ENCODE results near the gene ZC3H7A.

The ZC3H7A gene

GRCh38 chr16:11801481-11802021, 4.5 kb upstream of the ZC3H7A start:
- Histone ChIP-seq H3K4me1 (ENCODE audit: control insufficient read depth, insufficient read depth, low read length, poor library complexity, severe bottlenecking) (peaks cover 23% of the 10 kb centered on the region), H3K36me3 (ENCODE audit: control insufficient read depth, insufficient read depth, low read length) (no peaks in the 10 kb centered on the region), H3K9me3 (ENCODE audit: control insufficient read depth, low read length) (no peaks in the 10 kb centered on the region), H3K27me3 (replicated peaks; ENCODE audit: control insufficient read depth, insufficient read depth, low read length, poor library complexity, severe bottlenecking) (no peaks in the 10 kb centered on the region), H3K4me3 (ENCODE audit: insufficient read depth, low read depth, low read length, poor library complexity, severe bottlenecking) (no peak overlapping the region), H3K27ac (ENCODE audit: insufficient read depth, low read length, poor library complexity, severe bottlenecking) (no peak overlapping the region)
- no peak for DNase-seq

GRCh38 chr16:11800382-11800718, 3.3 kb upstream of the ZC3H7A start:
- H3K27me3 ChIP-seq (replicated peaks; ENCODE audit: control insufficient read depth, insufficient read depth, low read length, poor library complexity, severe bottlenecking), result no peaks in the 10 kb centered on the region
- H3K9me3 ChIP-seq (ENCODE audit: control insufficient read depth, low read length), result no peaks in the 10 kb centered on the region
- DNase-seq, result no peak
- peak overlapping the region; percentile 21 for H3K27ac ChIP-seq (ENCODE audit: insufficient read depth, low read length, poor library complexity, severe bottlenecking)
- peaks cover 28% of the 10 kb centered on the region for H3K4me1 ChIP-seq (ENCODE audit: control insufficient read depth, insufficient read depth, low read length, poor library complexity, severe bottlenecking)
- H3K4me3 ChIP-seq (ENCODE audit: insufficient read depth, low read depth, low read length, poor library complexity, severe bottlenecking), result no peak overlapping the region
- H3K36me3 ChIP-seq (ENCODE audit: control insufficient read depth, insufficient read depth, low read length), result no peaks in the 10 kb centered on the region

- Histone ChIP-seq H3K4me3 (ENCODE audit: insufficient read depth, low read depth, low read length, poor library complexity, severe bottlenecking) (no peak overlapping the region), H3K4me1 (ENCODE audit: control insufficient read depth, insufficient read depth, low read length, poor library complexity, severe bottlenecking) (peaks cover 32% of the 10 kb centered on the region), H3K27me3 (replicated peaks; ENCODE audit: control insufficient read depth, insufficient read depth, low read length, poor library complexity, severe bottlenecking) (no peaks in the 10 kb centered on the region), H3K36me3 (ENCODE audit: control insufficient read depth, insufficient read depth, low read length) (no peaks in the 10 kb centered on the region), H3K27ac (ENCODE audit: insufficient read depth, low read length, poor library complexity, severe bottlenecking) (peak overlapping the region; percentile 21), H3K9me3 (ENCODE audit: control insufficient read depth, low read length) (no peaks in the 10 kb centered on the region)
- peak in 2 of 3 donors; percentile 12 to 40 for DNase-seq
Measured at GRCh38 chr16:11799509-11800381, 2.7 kb upstream of the ZC3H7A start.

DNA sequence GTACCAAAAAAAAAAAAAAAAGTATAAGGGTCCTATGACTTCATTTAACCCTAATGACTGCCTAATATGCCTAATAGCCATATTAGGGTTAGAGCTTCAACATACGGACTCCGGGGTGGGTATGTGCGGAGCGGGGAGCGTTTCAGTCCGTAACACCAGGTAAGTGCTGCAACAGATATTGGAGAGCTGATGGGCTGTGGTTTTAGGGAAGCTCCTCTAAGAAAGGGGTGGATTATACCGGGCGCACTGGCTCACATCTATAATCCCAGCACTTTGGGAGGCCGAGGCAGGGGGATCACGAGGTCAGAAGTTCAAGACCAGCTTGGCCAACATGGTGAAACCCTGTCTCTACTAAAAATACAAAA, 1.9 kb upstream of the ZC3H7A start:
- Histone ChIP-seq H3K27me3 (replicated peaks; ENCODE audit: control insufficient read depth, insufficient read depth, low read length, poor library complexity, severe bottlenecking) (no peaks in the 10 kb centered on the region), H3K4me3 (ENCODE audit: insufficient read depth, low read depth, low read length, poor library complexity, severe bottlenecking) (no peak overlapping the region), H3K9me3 (ENCODE audit: control insufficient read depth, low read length) (no peaks in the 10 kb centered on the region), H3K36me3 (ENCODE audit: control insufficient read depth, insufficient read depth, low read length) (no peaks in the 10 kb centered on the region), H3K27ac (ENCODE audit: insufficient read depth, low read length, poor library complexity, severe bottlenecking) (peak overlapping the region; percentile 93), H3K4me1 (ENCODE audit: control insufficient read depth, insufficient read depth, low read length, poor library complexity, severe bottlenecking) (peaks cover 35% of the 10 kb centered on the region)
- DNase-seq, result no peak

GRCh38 chr16:11797957-11798299, 870 bp upstream of the ZC3H7A start:
- Histone ChIP-seq H3K9me3 (ENCODE audit: control insufficient read depth, low read length) (no peaks in the 10 kb centered on the region), H3K4me1 (ENCODE audit: control insufficient read depth, insufficient read depth, low read length, poor library complexity, severe bottlenecking) (peaks cover 46% of the 10 kb centered on the region)

DNA sequence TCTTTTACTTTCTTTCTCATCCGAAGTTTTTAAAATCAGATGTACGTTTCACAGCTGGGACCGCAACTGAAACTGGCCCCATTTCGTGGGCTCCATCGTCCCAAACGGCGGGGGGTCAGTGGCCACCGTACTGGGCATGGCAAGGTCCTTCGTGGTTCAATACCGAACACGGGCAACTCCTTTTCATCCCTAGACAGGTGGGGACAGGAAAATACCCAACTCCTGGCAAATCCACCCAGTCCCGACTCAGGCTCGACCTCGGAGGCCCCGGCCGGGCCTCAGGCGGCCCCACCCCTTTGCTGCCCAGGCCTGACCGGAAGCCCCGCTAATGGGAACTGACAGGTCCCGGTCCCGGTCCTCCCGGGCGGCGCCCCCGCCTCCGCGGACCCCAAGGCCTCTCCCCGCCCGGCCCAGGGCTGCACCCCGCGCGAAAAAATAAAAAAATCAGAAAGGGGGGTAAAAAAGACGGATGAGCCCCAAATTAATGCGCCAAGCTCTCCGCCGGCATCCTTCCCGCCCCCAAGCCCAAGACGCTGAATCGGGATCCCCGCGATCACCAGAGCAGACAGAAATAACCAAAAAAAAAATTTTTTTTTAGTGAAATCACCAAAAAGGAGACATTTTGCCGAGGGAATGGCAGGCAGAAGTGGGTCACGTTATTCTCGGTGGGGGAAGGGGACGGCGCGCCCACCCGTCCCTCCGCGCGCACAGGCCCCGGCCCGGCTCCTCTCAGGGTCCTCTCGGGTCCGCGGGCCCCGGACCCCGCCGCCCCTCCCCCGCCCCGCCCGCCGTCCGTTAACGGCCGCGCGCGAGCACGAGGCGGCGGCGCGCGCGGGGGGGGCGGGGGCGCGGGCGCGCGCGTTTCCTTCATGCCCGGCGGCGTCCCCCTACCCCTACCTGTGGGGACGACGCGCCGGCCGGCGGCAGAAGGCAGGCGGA, 562 bp downstream of the ZC3H7A start:
- Histone ChIP-seq H3K4me1 (ENCODE audit: control insufficient read depth, insufficient read depth, low read length, poor library complexity, severe bottlenecking) (peaks cover 46% of the 10 kb centered on the region), H3K9me3 (ENCODE audit: control insufficient read depth, low read length) (no peaks in the 10 kb centered on the region)
- peak in 2 of 3 donors; percentile 13 to 34 for DNase-seq

More at GRCh38 chr16:11797957-11798299, 870 bp upstream of the ZC3H7A start:
- H3K36me3 ChIP-seq (ENCODE audit: control insufficient read depth, insufficient read depth, low read length), result no peaks in the 10 kb centered on the region
- peak overlapping the region; percentile 93 for H3K27ac ChIP-seq (ENCODE audit: insufficient read depth, low read length, poor library complexity, severe bottlenecking)
- DNase-seq, result peak in 1 of 3 donors; percentile 17
- H3K27me3 ChIP-seq (replicated peaks; ENCODE audit: control insufficient read depth, insufficient read depth, low read length, poor library complexity, severe bottlenecking), result no peaks in the 10 kb centered on the region
- peak overlapping the region; percentile 79 for H3K4me3 ChIP-seq (ENCODE audit: insufficient read depth, low read depth, low read length, poor library complexity, severe bottlenecking)

GRCh38 chr16:11795887-11796226, 1.2 kb downstream of the ZC3H7A start:
- Histone ChIP-seq H3K27ac (ENCODE audit: insufficient read depth, low read length, poor library complexity, severe bottlenecking) (peak overlapping the region; percentile 94), H3K36me3 (ENCODE audit: control insufficient read depth, insufficient read depth, low read length) (no peaks in the 10 kb centered on the region), H3K4me3 (ENCODE audit: insufficient read depth, low read depth, low read length, poor library complexity, severe bottlenecking) (peak overlapping the region; percentile 94), H3K4me1 (ENCODE audit: control insufficient read depth, insufficient read depth, low read length, poor library complexity, severe bottlenecking) (peaks cover 46% of the 10 kb centered on the region), H3K27me3 (replicated peaks; ENCODE audit: control insufficient read depth, insufficient read depth, low read length, poor library complexity, severe bottlenecking) (no peaks in the 10 kb centered on the region), H3K9me3 (ENCODE audit: control insufficient read depth, low read length) (no peaks in the 10 kb centered on the region)
- DNase-seq, result no peak

More for the DNA sequence above, 562 bp downstream of the ZC3H7A start:
- peak overlapping the region; percentile 94 for H3K27ac ChIP-seq (ENCODE audit: insufficient read depth, low read length, poor library complexity, severe bottlenecking)
- H3K27me3 ChIP-seq (replicated peaks; ENCODE audit: control insufficient read depth, insufficient read depth, low read length, poor library complexity, severe bottlenecking), result no peaks in the 10 kb centered on the region
- peak overlapping the region; percentile 94 for H3K4me3 ChIP-seq (ENCODE audit: insufficient read depth, low read depth, low read length, poor library complexity, severe bottlenecking)
- H3K36me3 ChIP-seq (ENCODE audit: control insufficient read depth, insufficient read depth, low read length), result no peaks in the 10 kb centered on the region

- peaks cover 44% of the 10 kb centered on the region for H3K4me1 ChIP-seq (ENCODE audit: control insufficient read depth, insufficient read depth, low read length, poor library complexity, severe bottlenecking)
- peak overlapping the region; percentile 94 for H3K27ac ChIP-seq (ENCODE audit: insufficient read depth, low read length, poor library complexity, severe bottlenecking)
- DNase-seq, result no peak
- H3K4me3 ChIP-seq (ENCODE audit: insufficient read depth, low read depth, low read length, poor library complexity, severe bottlenecking), result peak overlapping the region; percentile 94
- H3K27me3 ChIP-seq (replicated peaks; ENCODE audit: control insufficient read depth, insufficient read depth, low read length, poor library complexity, severe bottlenecking), result no peaks in the 10 kb centered on the region
- no peaks in the 10 kb centered on the region for H3K9me3 ChIP-seq (ENCODE audit: control insufficient read depth, low read length)
- H3K36me3 ChIP-seq (ENCODE audit: control insufficient read depth, insufficient read depth, low read length), result no peaks in the 10 kb centered on the region
Measured at GRCh38 chr16:11794996-11795886, 1.8 kb downstream of the ZC3H7A start.

DNA sequence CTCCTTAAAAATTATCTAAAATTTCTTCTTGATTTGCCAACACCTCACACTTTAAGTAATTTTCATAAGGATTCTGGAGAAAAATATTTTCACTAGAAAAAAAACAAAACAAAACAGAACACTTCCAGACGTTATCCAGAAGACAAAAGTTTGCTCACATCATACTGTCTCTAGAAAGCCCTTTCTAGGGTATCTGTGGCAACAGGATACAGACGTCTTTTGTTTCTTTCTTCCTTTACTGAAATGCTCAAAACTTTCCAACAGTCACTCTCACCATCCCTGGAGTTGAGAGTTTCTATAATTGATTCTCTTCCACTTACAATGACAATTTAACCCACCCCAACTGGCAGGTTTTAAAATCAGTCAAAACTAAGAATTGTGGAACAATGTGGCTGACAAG, 2.6 kb downstream of the ZC3H7A start:
- Histone ChIP-seq H3K4me3 (ENCODE audit: insufficient read depth, low read depth, low read length, poor library complexity, severe bottlenecking) (no peak overlapping the region), H3K27ac (ENCODE audit: insufficient read depth, low read length, poor library complexity, severe bottlenecking) (peak overlapping the region; percentile 17)
- DNase-seq, result no peak

More for the DNA sequence above, 2.6 kb downstream of the ZC3H7A start:
- Histone ChIP-seq H3K9me3 (ENCODE audit: control insufficient read depth, low read length) (no peaks in the 10 kb centered on the region), H3K36me3 (ENCODE audit: control insufficient read depth, insufficient read depth, low read length) (no peaks in the 10 kb centered on the region), H3K4me1 (ENCODE audit: control insufficient read depth, insufficient read depth, low read length, poor library complexity, severe bottlenecking) (peaks cover 36% of the 10 kb centered on the region), H3K27me3 (replicated peaks; ENCODE audit: control insufficient read depth, insufficient read depth, low read length, poor library complexity, severe bottlenecking) (no peaks in the 10 kb centered on the region)
